GM19193 (cell line): ENCODE results near the gene ADAMTS18.

ENCODE experiments used
- POLR2A ChIP-seq: IDR thresholded peaks from 4 replicates; pipeline ENCODE4 v1.6.1; 2011; ENCODE audit not compliant: insufficient read depth, insufficient read length; ENCODE audit errors: extremely low read depth

ADAMTS18 gene

GRCh38 chr16:77434530-77435271 lies at the start of gene ADAMTS18:
ADAMTS18 (minus strand) TSS chr16:77435034; CDS start chr16:77434695, 339 bp downstream.
- TF ChIP-seq POLR2A = no peak

GRCh38 chr16:77480681-77481315 lies 46.0 kb upstream of the ADAMTS18 start:
- no peak for TF ChIP-seq POLR2A

GRCh38 chr16:77472262-77472661 lies 37.4 kb upstream of the ADAMTS18 start:
- TF ChIP-seq POLR2A = no peak

GRCh38 chr16:77470851-77471250 lies 36.0 kb upstream of the ADAMTS18 start:
- TF ChIP-seq POLR2A = no peak

- no peak for TF ChIP-seq POLR2A
Observed at GRCh38 chr16:77469634-77470033, 34.8 kb upstream of the ADAMTS18 start.

- no peak for TF ChIP-seq POLR2A
Observed at GRCh38 chr16:77468831-77469230, 34.0 kb upstream of the ADAMTS18 start.

- TF ChIP-seq POLR2A = no peak
Observed at GRCh38 chr16:77467821-77468335, 33.0 kb upstream of the ADAMTS18 start.

GRCh38 chr16:77462894-77463293 lies 28.1 kb upstream of the ADAMTS18 start:
- no peak for TF ChIP-seq POLR2A

- TF ChIP-seq POLR2A = no peak
Observed at GRCh38 chr16:77459534-77460254, 24.9 kb upstream of the ADAMTS18 start.

- no peak for TF ChIP-seq POLR2A
Observed at GRCh38 chr16:77457046-77457445, 22.2 kb upstream of the ADAMTS18 start.

GRCh38 chr16:77452243-77452642 lies 17.4 kb upstream of the ADAMTS18 start:
- no peak for TF ChIP-seq POLR2A

- no peak for TF ChIP-seq POLR2A
Observed at GRCh38 chr16:77450790-77451487, 16.1 kb upstream of the ADAMTS18 start.

GRCh38 chr16:77449208-77449607 lies 14.4 kb upstream of the ADAMTS18 start:
- TF ChIP-seq POLR2A = no peak

- no peak for TF ChIP-seq POLR2A
Observed at GRCh38 chr16:77445324-77445723, 10.5 kb upstream of the ADAMTS18 start.

- TF ChIP-seq POLR2A = no peak
Observed at GRCh38 chr16:77444147-77444460, 9.3 kb upstream of the ADAMTS18 start.

GRCh38 chr16:77443357-77444146 lies 8.7 kb upstream of the ADAMTS18 start:
- no peak for TF ChIP-seq POLR2A
